Endodermal cell (in vitro differentiated cells): ENCODE measurements around the gene NAP1L1. TPM values are rescaled to one million over a fixed set of nuclear protein-coding genes. Genes with fewer than 3 reads are reported as not detected.
A peak's percentile ranks its signal among the peaks of the same experiment; 100 is the strongest.

Source experiments
- DNase-seq: peaks from one replicate; pipeline ENCODE4 v3.0.0-alpha.2; 2017
- H3K27ac ChIP-seq: 2 replicates; pipeline ENCODE4 v1.5.1; 2013; ENCODE audit warnings: mild to moderate bottlenecking, low read depth, low read length, moderate library complexity
- H3K27me3 ChIP-seq: 2 replicates; pipeline ENCODE4 v1.6.1; 2013; ENCODE audit warnings: mild to moderate bottlenecking, low read length, moderate library complexity; ENCODE audit not compliant: insufficient read depth, control insufficient read depth, poor library complexity, severe bottlenecking
- H3K36me3 ChIP-seq: 2 replicates; pipeline ENCODE4 v1.7.0; 2013; ENCODE audit warnings: mild to moderate bottlenecking, low read length, moderate library complexity; ENCODE audit not compliant: control insufficient read depth, insufficient read depth
- H3K4me1 ChIP-seq: one replicate; pipeline ENCODE4 v1.7.0; 2013; ENCODE audit warnings: low read length; ENCODE audit not compliant: control insufficient read depth, insufficient read depth
- H3K4me3 ChIP-seq: 2 replicates; pipeline ENCODE4 v1.5.1; 2013; ENCODE audit warnings: mild to moderate bottlenecking, low read length, moderate library complexity
- H3K9ac ChIP-seq: 2 replicates; pipeline ENCODE4 v1.6.1; 2013; ENCODE audit warnings: mild to moderate bottlenecking, low read length, moderate library complexity; ENCODE audit not compliant: poor library complexity, severe bottlenecking; ENCODE audit errors: extremely low read depth
- H3K9me3 ChIP-seq: 2 replicates; pipeline ENCODE4 v1.6.1; 2013; ENCODE audit warnings: mild to moderate bottlenecking, low read length, moderate library complexity; ENCODE audit not compliant: control insufficient read depth
- H3K27ac Mint-ChIP-seq: 2 replicates; pipeline ENCODE4 v1.8.0; 2020; ENCODE audit warnings: mixed read lengths
- H3K27me3 Mint-ChIP-seq: 2 replicates; pipeline ENCODE4 v1.8.0; 2021; ENCODE audit warnings: mild to moderate bottlenecking, mixed read lengths; ENCODE audit not compliant: insufficient read depth
- H3K36me3 Mint-ChIP-seq: 2 replicates; pipeline ENCODE4 v1.8.0; 2020; ENCODE audit warnings: low read depth, mixed read lengths
- H3K4me1 Mint-ChIP-seq: 2 replicates; pipeline ENCODE4 v1.8.0; 2020; ENCODE audit warnings: mixed read lengths
- H3K4me3 Mint-ChIP-seq: 2 replicates; pipeline ENCODE4 v1.8.0; 2020; ENCODE audit warnings: mild to moderate bottlenecking, moderate library complexity, mixed read lengths
- H3K9me3 Mint-ChIP-seq: 2 replicates; pipeline ENCODE4 v1.8.0; 2020; ENCODE audit warnings: mild to moderate bottlenecking, mixed read lengths
- WGBS, 2 experiments: methylation state at CpG; one replicate each; pipeline versions ENCODE4 v1.1.5 to v1.1.7; 2013; ENCODE audit warnings: missing lambda C conversion rate in 2 of 2, mixed read lengths in 1 of 2; ENCODE audit not compliant: insufficient coverage in 1 of 2, insufficient read length in 1 of 2; 5-methylcytosine and 5-hydroxymethylcytosine counted together
- long read RNA-seq, 4 experiments: library from polyadenylated mRNA in 2 of 4; library from RNA in 1 of 4; library from capped mRNA in 1 of 4; stranded (forward) in 3 of 4; unstranded in 1 of 4; transcript quantifications; one replicate each; pipeline ENCODE4 v2.0.0, GENCODE V29; 2020 to 2021; ENCODE audit warnings: inconsistent platforms in 1 of 4
- polyA plus RNA-seq, 2 experiments: library from polyadenylated mRNA; stranded (reverse); fragments of 50-300 nt; gene quantifications; one replicate each; pipeline ENCODE4 v1.2.3, GENCODE V29; 2013
- total RNA-seq, 2 donors: library from RNA; stranded (reverse); fragmentation: NEBNext Ultra II Directional in 1 of 2; extraction: Animal tissue kit (Norgen Biotek cat#: 25700) in 1 of 2; gene quantifications; 2 replicates in 1 of 2; 3 replicates in 1 of 2; pipeline ENCODE4 v1.2.1, GENCODE V29; 2021
- TF ChIP-seq, protein P1 (sequence below): fragments of 200-600 bp; sonication (generic); conservative IDR thresholded peaks from 2 replicates; pipeline ENCODE4 v1.5.0; 2021; ENCODE audit warnings: antibody characterized with exemption, mild to moderate bottlenecking

NAP1L1 gene, protein sequence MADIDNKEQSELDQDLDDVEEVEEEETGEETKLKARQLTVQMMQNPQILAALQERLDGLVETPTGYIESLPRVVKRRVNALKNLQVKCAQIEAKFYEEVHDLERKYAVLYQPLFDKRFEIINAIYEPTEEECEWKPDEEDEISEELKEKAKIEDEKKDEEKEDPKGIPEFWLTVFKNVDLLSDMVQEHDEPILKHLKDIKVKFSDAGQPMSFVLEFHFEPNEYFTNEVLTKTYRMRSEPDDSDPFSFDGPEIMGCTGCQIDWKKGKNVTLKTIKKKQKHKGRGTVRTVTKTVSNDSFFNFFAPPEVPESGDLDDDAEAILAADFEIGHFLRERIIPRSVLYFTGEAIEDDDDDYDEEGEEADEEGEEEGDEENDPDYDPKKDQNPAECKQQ
- total RNA-seq: 100 to 1,000 TPM; 711 to 829 TPM
- 1,267 TPM for polyA plus RNA-seq (2013, experiment 1 of 2)
- polyA plus RNA-seq (2013, experiment 2 of 2): 1,250 TPM
- long read RNA-seq, experiment 1, full-length matches to known transcripts: 32 of 274 reads
- long read RNA-seq, experiment 1, partial matches to known transcripts: 94 of 274 reads
- long read RNA-seq, experiment 1, other reads (novel, unspliced or antisense): 148 of 274 reads
- long read RNA-seq, experiment 2, full-length matches to known transcripts: 132 of 222 reads
- long read RNA-seq, experiment 2, partial matches to known transcripts: 36 of 222 reads
- long read RNA-seq, experiment 2, other reads (novel, unspliced or antisense): 54 of 222 reads
- long read RNA-seq, experiment 3, full-length matches to known transcripts: 259 of 404 reads
- long read RNA-seq, experiment 3, partial matches to known transcripts: 32 of 404 reads
- long read RNA-seq, experiment 3, other reads (novel, unspliced or antisense): 113 of 404 reads
- long read RNA-seq, experiment 4, full-length matches to known transcripts: 540 of 819 reads
- long read RNA-seq, experiment 4, partial matches to known transcripts: 42 of 819 reads
- long read RNA-seq, experiment 4, other reads (novel, unspliced or antisense): 237 of 819 reads

DNA sequence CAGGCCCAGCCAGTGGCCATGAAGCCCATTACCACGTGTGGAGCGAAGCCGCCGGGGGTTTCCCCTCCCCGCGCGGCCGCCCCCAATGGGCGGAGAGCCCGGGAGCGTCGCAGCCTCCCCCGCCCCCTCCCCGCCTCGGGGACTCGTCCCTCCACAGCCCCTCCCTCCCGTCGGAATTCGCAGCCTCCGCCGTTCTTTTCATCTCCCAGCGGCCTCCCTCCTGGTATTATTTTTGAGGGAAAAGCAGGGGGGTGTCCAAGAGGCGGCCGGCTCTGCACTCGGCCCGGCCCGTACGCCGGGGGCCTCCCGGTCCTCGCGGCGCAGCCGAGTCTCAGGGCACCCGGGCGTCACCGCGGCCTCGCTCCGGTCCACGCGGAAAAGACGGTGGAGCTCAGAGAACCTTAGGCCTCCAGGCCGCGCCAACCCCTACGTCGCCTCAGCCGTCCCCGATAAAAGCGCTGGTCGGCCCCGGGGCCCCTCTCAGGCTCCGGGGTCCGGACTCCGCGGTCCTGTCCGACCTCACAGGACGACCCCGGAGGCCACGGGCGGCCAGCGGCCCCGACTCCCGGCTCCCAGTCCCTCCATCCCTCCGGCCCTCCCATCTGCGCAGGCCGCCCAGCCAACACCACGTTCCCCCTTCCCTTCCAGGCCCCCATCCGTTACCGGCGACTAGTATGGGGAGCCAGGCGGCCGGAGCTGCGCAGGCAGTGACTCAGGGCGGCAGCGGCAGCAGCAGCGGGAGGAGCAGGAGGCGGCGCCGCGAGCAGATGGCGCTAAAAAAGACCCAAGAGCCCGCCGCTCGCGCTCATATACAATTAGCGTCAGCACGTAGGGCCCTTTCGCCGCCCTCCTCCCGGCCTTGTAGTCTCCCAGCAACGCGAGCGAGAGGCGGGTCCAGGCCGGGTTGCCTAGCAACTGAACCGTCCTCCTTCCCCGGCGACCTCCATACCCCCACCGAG lies at the start of gene NAP1L1:
Gene NAP1L1 (minus strand): TSS at position 782 of the 959 bp plus-strand sequence. CDS start 10,466 bp downstream, outside the sequence.
- Histone ChIP-seq H3K9me3 (no peaks in the 10 kb centered on the region), H3K4me1 (peaks cover 6% of the 10 kb centered on the region), H3K4me3 (peak within 1 kb of the TSS; percentile 95), H3K9ac (peak within 1 kb of the TSS; percentile 91), H3K27ac (peak within 1 kb of the TSS; percentile 99), H3K27me3 (no peaks in the 10 kb centered on the region), H3K36me3 (peaks cover 21% of the 10 kb centered on the region)
- Mint-ChIP-seq H3K4me3 (peak within 1 kb of the TSS; percentile 91), H3K27ac (peak within 1 kb of the TSS; percentile 99), H3K4me1 (peaks cover 23% of the 10 kb centered on the region), H3K27me3 (no peaks in the 10 kb centered on the region), H3K36me3 (peaks cover 19% of the 10 kb centered on the region), H3K9me3 (no peaks in the 10 kb centered on the region)
- peak; percentile 100 for DNase-seq
- TF ChIP-seq, protein P1, sequence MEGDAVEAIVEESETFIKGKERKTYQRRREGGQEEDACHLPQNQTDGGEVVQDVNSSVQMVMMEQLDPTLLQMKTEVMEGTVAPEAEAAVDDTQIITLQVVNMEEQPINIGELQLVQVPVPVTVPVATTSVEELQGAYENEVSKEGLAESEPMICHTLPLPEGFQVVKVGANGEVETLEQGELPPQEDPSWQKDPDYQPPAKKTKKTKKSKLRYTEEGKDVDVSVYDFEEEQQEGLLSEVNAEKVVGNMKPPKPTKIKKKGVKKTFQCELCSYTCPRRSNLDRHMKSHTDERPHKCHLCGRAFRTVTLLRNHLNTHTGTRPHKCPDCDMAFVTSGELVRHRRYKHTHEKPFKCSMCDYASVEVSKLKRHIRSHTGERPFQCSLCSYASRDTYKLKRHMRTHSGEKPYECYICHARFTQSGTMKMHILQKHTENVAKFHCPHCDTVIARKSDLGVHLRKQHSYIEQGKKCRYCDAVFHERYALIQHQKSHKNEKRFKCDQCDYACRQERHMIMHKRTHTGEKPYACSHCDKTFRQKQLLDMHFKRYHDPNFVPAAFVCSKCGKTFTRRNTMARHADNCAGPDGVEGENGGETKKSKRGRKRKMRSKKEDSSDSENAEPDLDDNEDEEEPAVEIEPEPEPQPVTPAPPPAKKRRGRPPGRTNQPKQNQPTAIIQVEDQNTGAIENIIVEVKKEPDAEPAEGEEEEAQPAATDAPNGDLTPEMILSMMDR: no peak
- WGBS, 2 experiments: 0% methylated on average over 15 to 95 of the region's 100 CpGs

DNA sequence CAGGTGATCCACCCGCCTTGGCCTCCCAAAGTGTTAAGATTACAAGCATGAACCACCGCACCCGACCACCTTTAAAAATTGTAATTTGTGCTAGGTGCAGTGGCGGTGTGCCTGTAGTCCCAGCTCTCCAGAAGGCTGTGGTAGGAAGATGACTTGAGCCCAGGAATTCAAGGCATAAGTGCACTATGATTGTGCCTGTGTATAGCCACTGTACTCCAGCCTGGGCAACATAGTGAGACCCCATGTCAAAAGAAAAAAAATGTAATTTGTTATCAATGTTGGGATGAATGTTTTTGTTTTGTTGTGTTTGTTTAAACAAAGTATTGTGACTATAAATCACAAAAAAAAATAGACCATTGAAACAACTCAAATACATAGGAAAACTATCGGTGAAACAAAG lies 43.1 kb upstream of the NAP1L1 start:
- Histone ChIP-seq H3K27ac (no peak overlapping the region), H3K4me3 (no peak overlapping the region), H3K27me3 (no peaks in the 10 kb centered on the region), H3K4me1 (no peaks in the 10 kb centered on the region), H3K36me3 (no peaks in the 10 kb centered on the region), H3K9me3 (no peaks in the 10 kb centered on the region), H3K9ac (no peak overlapping the region)
- Mint-ChIP-seq H3K27me3 (no peaks in the 10 kb centered on the region), H3K4me1 (no peaks in the 10 kb centered on the region), H3K9me3 (no peaks in the 10 kb centered on the region), H3K27ac (no peak overlapping the region), H3K4me3 (no peak overlapping the region), H3K36me3 (no peaks in the 10 kb centered on the region)
- DNase-seq: no peak
- 90 to 96% methylated on average over 5 of the region's 5 CpGs for WGBS, 2 experiments
- TF ChIP-seq, protein P1: no peak
